Upper lobe of left lung (tissue), 4 donors: ENCODE data around the gene TSPAN1.

Experiments used
- CTCF ChIP-seq, 6 experiments: fragments of 450-650 bp in 4 of 6; fragments of 200-600 bp in 2 of 6; sonication (generic) in 2 of 6; IDR thresholded peaks; one replicate each; pipeline ENCODE4 v1.5.1; 2016 to 2019; ENCODE audit warnings: antibody characterized with exemption in 6 of 6
- EP300 ChIP-seq, 4 donors: sonication (generic); formaldehyde crosslinking; IDR thresholded peaks; one replicate each; pipeline ENCODE4 v1.5.1; 2017; ENCODE audit warnings: antibody characterized with exemption in 4 of 4, control low read depth in 2 of 4
- POLR2A ChIP-seq, 4 donors: fragments of 450-650 bp; IDR thresholded peaks; one replicate each; pipeline ENCODE4 v1.5.1; 2016 to 2017; ENCODE audit warnings: antibody characterized with exemption in 4 of 4, mild to moderate bottlenecking in 2 of 4
- POLR2AphosphoS5 ChIP-seq, 2 donors: sonication (generic); formaldehyde crosslinking; IDR thresholded peaks; one replicate each; pipeline ENCODE4 v1.5.1; 2017; ENCODE audit warnings: antibody characterized with exemption in 2 of 2

DNA sequence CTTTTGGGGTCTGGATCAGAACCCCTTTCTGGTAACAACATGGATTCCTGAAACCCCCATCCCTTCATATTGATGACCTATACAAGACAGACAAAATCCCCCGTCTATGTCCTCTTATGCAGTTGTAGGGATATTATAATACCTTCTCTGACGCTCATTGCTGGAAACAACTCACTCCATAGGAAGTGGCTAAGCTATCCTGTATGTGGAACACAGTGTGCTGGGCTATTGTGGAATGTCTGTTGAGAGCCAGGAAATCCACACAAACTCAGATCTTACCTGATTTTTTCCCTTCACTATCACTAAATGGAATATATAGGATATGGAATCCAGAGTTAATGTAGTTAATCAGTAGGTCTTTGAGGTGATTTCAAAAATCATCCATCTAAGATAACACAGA lies 24.8 kb upstream of the TSPAN1 start:
- TF ChIP-seq CTCF (IDR thresholded peaks at IDR 0.05): no peak
- TF ChIP-seq POLR2AphosphoS5 (IDR thresholded peaks at IDR 0.05): peak; percentile 57 to 81
- peak; percentile 86 to 98 (median 94) for TF ChIP-seq EP300 (IDR thresholded peaks at IDR 0.05)
- TF ChIP-seq POLR2A (IDR thresholded peaks at IDR 0.05): no peak
